Stimulated activated CD8-positive, alpha-beta memory T cell treated with anti-CD3 and anti-CD28 coated beads, Interleukin-12 subunit alpha, Interleukin-12 subunit beta, amount 100 ng/mL, for 1 hour (primary cell): ENCODE measurements around the gene TBKBP1.

Source experiments
- DNase-seq: peaks from one replicate; pipeline ENCODE4 v3.0.0-alpha.2; 2020; ENCODE audit warnings: low read depth

TBKBP1 gene

GRCh38 chr17:47715669-47716325, 21.8 kb downstream of the TBKBP1 start:
- no peak for DNase-seq

- DNase-seq: no peak
Observed at GRCh38 chr17:47716375-47716774, 22.4 kb downstream of the TBKBP1 start.

GRCh38 chr17:47717261-47717697, 23.3 kb downstream of the TBKBP1 start:
- no peak for DNase-seq

GRCh38 chr17:47717979-47718621, 24.1 kb downstream of the TBKBP1 start:
- no peak for DNase-seq

GRCh38 chr17:47718634-47719405, 24.9 kb downstream of the TBKBP1 start:
- DNase-seq: no peak

- no peak for DNase-seq
Observed at GRCh38 chr17:47719411-47720152, 25.6 kb downstream of the TBKBP1 start.

GRCh38 chr17:47720196-47720595, 26.2 kb downstream of the TBKBP1 start:
- DNase-seq: no peak

- peak; percentile 83 for DNase-seq
Observed at GRCh38 chr17:47720754-47721533, 27.0 kb downstream of the TBKBP1 start.

GRCh38 chr17:47721725-47722124, 27.8 kb downstream of the TBKBP1 start:
- DNase-seq: no peak

GRCh38 chr17:47724705-47725104, 30.7 kb downstream of the TBKBP1 start:
- DNase-seq: no peak

- no peak for DNase-seq
Observed at GRCh38 chr17:47725446-47726111, 31.6 kb downstream of the TBKBP1 start.

GRCh38 chr17:47726796-47727703, 33.1 kb downstream of the TBKBP1 start:
- no peak for DNase-seq

- no peak for DNase-seq
Observed at GRCh38 chr17:47727704-47728036, 33.7 kb downstream of the TBKBP1 start.

GRCh38 chr17:47728214-47728877, 34.4 kb downstream of the TBKBP1 start:
- no peak for DNase-seq

GRCh38 chr17:47729476-47729875, 35.5 kb downstream of the TBKBP1 start:
- no peak for DNase-seq

GRCh38 chr17:47730681-47731080, 36.7 kb downstream of the TBKBP1 start:
- DNase-seq: no peak

GRCh38 chr17:47731396-47731795, 37.4 kb downstream of the TBKBP1 start:
- no peak for DNase-seq

GRCh38 chr17:47732399-47733046, 38.6 kb downstream of the TBKBP1 start:
- DNase-seq: no peak
